ENCODE results near the gene PIGH.

The PIGH gene

DNA sequence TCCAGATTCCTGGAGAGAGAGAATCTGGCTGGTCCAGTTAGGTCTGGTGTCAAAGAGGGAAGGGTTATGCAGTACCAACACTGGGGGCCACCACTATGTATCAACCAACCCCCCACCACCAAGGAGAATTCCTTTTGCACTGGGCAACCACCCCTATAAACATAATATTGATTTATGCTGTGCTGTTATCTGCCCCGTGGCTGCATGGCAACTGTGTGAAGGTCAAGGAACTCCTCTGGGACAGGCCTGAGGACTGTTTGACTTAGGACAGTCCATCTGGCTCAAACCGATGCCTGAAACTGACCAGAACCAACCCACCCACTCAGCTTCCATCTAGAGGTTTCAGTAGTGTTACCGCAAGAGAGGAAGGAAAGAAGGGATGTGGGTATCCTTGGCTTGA lies 46.5 kb downstream of the PIGH start:
- no CpG with 5 or more reads among the region's 3 CpGs for WGBS (ENCODE audit: extremely low coverage, insufficient coverage, insufficient read length)
- Histone ChIP-seq H3K4ac (ENCODE audit: low read depth, low read length) (no peak overlapping the region), H4K91ac (ENCODE audit: low read depth, low read length) (no peak overlapping the region), H3K27me3 (ENCODE audit: insufficient read depth, low read length) (no peaks in the 10 kb centered on the region), H2AK5ac (ENCODE audit: low read length) (no peak overlapping the region), H2BK12ac (ENCODE audit: low read length) (no peak overlapping the region), H2AFZ (ENCODE audit: insufficient read depth, low read length, poor library complexity) (no peak overlapping the region), H2BK120ac (ENCODE audit: insufficient read depth, low read length, poor library complexity) (no peak overlapping the region), H3K79me2 (ENCODE audit: control insufficient read depth, insufficient read depth, low read length, poor library complexity) (no peaks in the 10 kb centered on the region), H3K18ac (ENCODE audit: low read length) (no peak overlapping the region), H4K8ac (ENCODE audit: low read depth, low read length) (no peak overlapping the region), H3K27ac (ENCODE audit: low read depth, low read length) (no peak overlapping the region), H3K79me1 (ENCODE audit: low read length) (no peaks in the 10 kb centered on the region), H3K4me3 (ENCODE audit: low read depth, low read length) (no peak overlapping the region), H3K4me1 (ENCODE audit: control insufficient read depth in 1 of 2, insufficient read depth in 2 of 2, low read length in 2 of 2) (peaks cover 11% of the 10 kb centered on the region in 2 experiments), H3K4me2 (ENCODE audit: low read length) (no peak overlapping the region), H2BK5ac (ENCODE audit: low read depth, low read length, poor library complexity) (no peak overlapping the region), H3K23ac (ENCODE audit: low read length) (no peak overlapping the region), H3K14ac (ENCODE audit: low read length) (no peak overlapping the region), H3K9me3 (ENCODE audit: insufficient read depth, low read depth, low read length) (no peaks in the 10 kb centered on the region), H4K12ac (ENCODE audit: low read depth, low read length) (no peak overlapping the region), H3K36me3 (ENCODE audit: control insufficient read depth in 1 of 2, insufficient read depth in 2 of 2, low read length in 2 of 2) (no peaks in the 10 kb centered on the region), H3K9ac (ENCODE audit: low read length) (no peak overlapping the region)
- no peak for DNase-seq

DNA sequence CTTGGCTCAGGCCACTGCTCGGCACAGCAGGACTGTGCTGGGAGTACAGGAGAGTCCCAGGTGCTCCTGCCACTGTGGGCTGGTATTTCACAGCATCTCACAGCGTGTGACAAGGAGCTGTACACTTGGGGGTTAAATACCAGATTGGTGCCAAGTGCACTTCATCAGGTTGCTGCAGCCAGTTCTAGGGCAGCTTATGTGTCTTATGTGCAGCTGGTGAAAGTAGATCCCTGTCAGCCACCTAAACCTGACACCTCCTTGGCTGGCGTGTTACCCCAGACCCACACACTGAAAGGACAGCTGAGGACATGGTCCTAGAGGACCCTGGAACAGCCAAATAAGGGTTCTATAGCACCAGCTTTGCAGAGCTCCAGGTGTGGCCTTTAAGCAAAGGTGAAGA lies 48.1 kb downstream of the PIGH start:
- no peak overlapping the region for H3K27ac ChIP-seq (ENCODE audit: low read depth, low read length)
- no peak overlapping the region for H3K14ac ChIP-seq (ENCODE audit: low read length)
- H2AK5ac ChIP-seq (ENCODE audit: low read length), result no peak overlapping the region
- no peak overlapping the region for H3K4me3 ChIP-seq (ENCODE audit: low read depth, low read length)
- no peaks in the 10 kb centered on the region for H3K27me3 ChIP-seq (ENCODE audit: insufficient read depth, low read length)
- H4K12ac ChIP-seq (ENCODE audit: low read depth, low read length), result no peak overlapping the region
- H3K36me3 ChIP-seq (ENCODE audit: control insufficient read depth in 1 of 2, insufficient read depth in 2 of 2, low read length in 2 of 2), result no peaks in the 10 kb centered on the region
- no peak overlapping the region for H4K8ac ChIP-seq (ENCODE audit: low read depth, low read length)
- H3K9ac ChIP-seq (ENCODE audit: low read length), result no peak overlapping the region
- no peak overlapping the region for H2BK5ac ChIP-seq (ENCODE audit: low read depth, low read length, poor library complexity)
- H3K23ac ChIP-seq (ENCODE audit: low read length), result no peak overlapping the region
- no peak overlapping the region for H2BK12ac ChIP-seq (ENCODE audit: low read length)
- peaks cover 2% of the 10 kb centered on the region for H3K79me1 ChIP-seq (ENCODE audit: low read length)
- DNase-seq, result no peak
- H2AFZ ChIP-seq (ENCODE audit: insufficient read depth, low read length, poor library complexity), result no peak overlapping the region
- no CpG with 5 or more reads among the region's 3 CpGs for WGBS (ENCODE audit: extremely low coverage, insufficient coverage, insufficient read length)
- H3K18ac ChIP-seq (ENCODE audit: low read length), result no peak overlapping the region
- no peak overlapping the region for H2BK120ac ChIP-seq (ENCODE audit: insufficient read depth, low read length, poor library complexity)
- H3K4ac ChIP-seq (ENCODE audit: low read depth, low read length), result no peak overlapping the region
- no peak overlapping the region for H4K91ac ChIP-seq (ENCODE audit: low read depth, low read length)
- peaks cover 8 to 9% of the 10 kb centered on the region in 2 experiments for H3K4me1 ChIP-seq (ENCODE audit: control insufficient read depth in 1 of 2, insufficient read depth in 2 of 2, low read length in 2 of 2)
- peaks cover 2% of the 10 kb centered on the region for H3K79me2 ChIP-seq (ENCODE audit: control insufficient read depth, insufficient read depth, low read length, poor library complexity)
- no peaks in the 10 kb centered on the region for H3K9me3 ChIP-seq (ENCODE audit: insufficient read depth, low read depth, low read length)
- H3K4me2 ChIP-seq (ENCODE audit: low read length), result no peak overlapping the region

DNA sequence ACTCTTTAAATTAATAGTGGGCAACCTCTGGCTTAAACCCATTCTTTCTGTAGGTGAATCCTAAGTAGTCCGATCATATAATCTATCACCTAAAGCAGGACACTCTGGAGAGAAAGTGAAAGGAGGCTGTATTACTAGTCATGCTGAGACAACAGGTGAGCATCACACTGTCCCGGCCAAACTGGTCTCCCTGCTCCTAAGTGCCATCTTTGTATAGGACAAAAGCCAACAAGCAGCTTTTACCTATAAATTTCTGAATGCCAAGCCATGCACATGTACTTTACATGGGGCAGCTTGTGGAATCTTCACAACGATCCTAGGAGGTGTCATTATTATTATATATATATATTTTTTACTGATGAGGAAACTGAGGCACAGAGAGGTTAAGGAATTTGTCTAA lies 48.9 kb downstream of the PIGH start:
- Histone ChIP-seq H3K36me3 (ENCODE audit: control insufficient read depth in 1 of 2, insufficient read depth in 2 of 2, low read length in 2 of 2) (no peaks in the 10 kb centered on the region), H3K27ac (ENCODE audit: low read depth, low read length) (no peak overlapping the region), H4K12ac (ENCODE audit: low read depth, low read length) (no peak overlapping the region), H3K27me3 (ENCODE audit: insufficient read depth, low read length) (no peaks in the 10 kb centered on the region), H3K9ac (ENCODE audit: low read length) (no peak overlapping the region), H3K4me3 (ENCODE audit: low read depth, low read length) (no peak overlapping the region), H3K79me2 (ENCODE audit: control insufficient read depth, insufficient read depth, low read length, poor library complexity) (peaks cover 2% of the 10 kb centered on the region), H3K4me2 (ENCODE audit: low read length) (no peak overlapping the region), H2BK5ac (ENCODE audit: low read depth, low read length, poor library complexity) (no peak overlapping the region), H2AFZ (ENCODE audit: insufficient read depth, low read length, poor library complexity) (no peak overlapping the region), H4K91ac (ENCODE audit: low read depth, low read length) (no peak overlapping the region), H2BK12ac (ENCODE audit: low read length) (no peak overlapping the region), H3K79me1 (ENCODE audit: low read length) (peaks cover 2% of the 10 kb centered on the region), H3K4me1 (ENCODE audit: control insufficient read depth in 1 of 2, insufficient read depth in 2 of 2, low read length in 2 of 2) (peaks cover 6 to 7% of the 10 kb centered on the region in 2 experiments), H3K14ac (ENCODE audit: low read length) (no peak overlapping the region), H3K18ac (ENCODE audit: low read length) (no peak overlapping the region), H3K4ac (ENCODE audit: low read depth, low read length) (no peak overlapping the region), H3K9me3 (ENCODE audit: insufficient read depth, low read depth, low read length) (no peaks in the 10 kb centered on the region), H3K23ac (ENCODE audit: low read length) (no peak overlapping the region), H2AK5ac (ENCODE audit: low read length) (no peak overlapping the region), H4K8ac (ENCODE audit: low read depth, low read length) (no peak overlapping the region), H2BK120ac (ENCODE audit: insufficient read depth, low read length, poor library complexity) (no peak overlapping the region)
- WGBS (ENCODE audit: extremely low coverage, insufficient coverage, insufficient read length), result no CpG with 5 or more reads among the region's 3 CpGs
- no peak for DNase-seq

DNA sequence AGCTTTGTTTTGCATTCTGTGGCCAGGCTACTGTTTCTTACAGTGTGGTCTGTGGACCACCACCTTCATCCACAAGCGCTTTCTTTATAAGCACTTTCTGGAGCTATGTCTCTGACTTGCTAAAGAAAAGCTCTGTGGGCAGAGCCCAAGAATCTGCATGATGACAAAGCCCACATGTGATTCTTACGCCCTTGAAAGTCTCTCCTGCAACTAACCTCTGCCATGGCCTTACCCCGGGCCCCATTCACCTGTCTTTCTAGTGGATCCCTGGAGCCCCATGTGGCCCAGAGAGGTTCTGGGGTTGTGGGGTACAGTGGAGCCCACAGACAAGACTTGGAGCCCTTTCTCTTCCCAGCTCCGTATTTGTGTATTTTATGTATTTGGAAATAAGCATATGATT lies 50.3 kb downstream of the PIGH start:
- Histone ChIP-seq H3K4me1 (ENCODE audit: control insufficient read depth in 1 of 2, insufficient read depth in 2 of 2, low read length in 2 of 2) (peaks cover 6 to 7% of the 10 kb centered on the region in 2 experiments), H2AFZ (ENCODE audit: insufficient read depth, low read length, poor library complexity) (no peak overlapping the region), H3K4ac (ENCODE audit: low read depth, low read length) (no peak overlapping the region), H2BK5ac (ENCODE audit: low read depth, low read length, poor library complexity) (no peak overlapping the region), H4K91ac (ENCODE audit: low read depth, low read length) (no peak overlapping the region), H3K9ac (ENCODE audit: low read length) (no peak overlapping the region), H3K23ac (ENCODE audit: low read length) (no peak overlapping the region), H3K9me3 (ENCODE audit: insufficient read depth, low read depth, low read length) (no peaks in the 10 kb centered on the region), H3K79me1 (ENCODE audit: low read length) (peaks cover 2% of the 10 kb centered on the region), H3K79me2 (ENCODE audit: control insufficient read depth, insufficient read depth, low read length, poor library complexity) (peaks cover 2% of the 10 kb centered on the region), H3K14ac (ENCODE audit: low read length) (no peak overlapping the region), H2BK120ac (ENCODE audit: insufficient read depth, low read length, poor library complexity) (no peak overlapping the region), H3K18ac (ENCODE audit: low read length) (no peak overlapping the region), H4K12ac (ENCODE audit: low read depth, low read length) (no peak overlapping the region), H4K8ac (ENCODE audit: low read depth, low read length) (no peak overlapping the region), H2BK12ac (ENCODE audit: low read length) (no peak overlapping the region), H2AK5ac (ENCODE audit: low read length) (no peak overlapping the region), H3K36me3 (ENCODE audit: control insufficient read depth in 1 of 2, insufficient read depth in 2 of 2, low read length in 2 of 2) (no peaks in the 10 kb centered on the region), H3K4me3 (ENCODE audit: low read depth, low read length) (no peak overlapping the region), H3K4me2 (ENCODE audit: low read length) (no peak overlapping the region), H3K27me3 (ENCODE audit: insufficient read depth, low read length) (no peaks in the 10 kb centered on the region), H3K27ac (ENCODE audit: low read depth, low read length) (no peak overlapping the region)
- DNase-seq, result no peak
- WGBS (ENCODE audit: extremely low coverage, insufficient coverage, insufficient read length), result no CpG with 5 or more reads among the region's 4 CpGs

Measured in trophoblast cell (in vitro differentiated cells and primary cell).